DMS79 (cell line): ENCODE results near the gene FLNC.
A peak's percentile ranks its signal among the peaks of the same experiment; 100 is the strongest.

Experiments
- DNase-seq: peaks from one replicate; lab custom pipeline; 2025; lab: John Stamatoyannopoulos, UW

Gene FLNC

GRCh38 chr7:128865996-128866877, 36.0 kb downstream of the FLNC start:
- no peak for DNase-seq

GRCh38 chr7:128867241-128867640, 37.0 kb downstream of the FLNC start:
- DNase-seq: no peak

- peak; percentile 51 for DNase-seq
These were observed 37.8 kb downstream of the FLNC start for GRCh38 chr7:128867842-128868623.

DNA sequence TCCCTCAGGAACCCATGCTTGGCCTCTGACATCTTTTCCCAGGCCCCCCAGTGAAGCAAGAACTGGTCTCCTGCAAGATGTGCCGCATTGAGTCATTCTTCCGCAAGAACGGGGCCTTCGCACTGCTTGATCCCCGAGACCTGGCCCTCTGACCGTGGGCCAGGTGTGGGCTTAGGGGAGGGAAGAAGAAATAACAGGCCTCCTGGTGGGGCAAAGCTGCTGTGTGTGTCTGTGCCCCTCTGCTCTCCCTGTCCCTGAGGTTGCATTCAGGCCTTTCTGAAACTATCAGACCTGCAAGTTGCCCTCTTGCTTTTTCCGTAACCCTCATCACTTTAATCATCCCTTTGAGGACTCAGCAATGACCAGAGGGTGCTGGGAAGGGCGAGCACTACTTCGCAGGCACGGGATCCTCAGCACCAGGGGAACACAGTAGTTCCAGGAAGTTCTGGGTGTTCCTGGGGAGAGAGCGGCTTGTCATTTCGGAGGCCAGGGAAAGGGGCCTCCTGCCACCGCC, 38.5 kb downstream of the FLNC start:
- no peak for DNase-seq

GRCh38 chr7:128869138-128869943, 39.1 kb downstream of the FLNC start:
- DNase-seq: peak; percentile 25

DNA sequence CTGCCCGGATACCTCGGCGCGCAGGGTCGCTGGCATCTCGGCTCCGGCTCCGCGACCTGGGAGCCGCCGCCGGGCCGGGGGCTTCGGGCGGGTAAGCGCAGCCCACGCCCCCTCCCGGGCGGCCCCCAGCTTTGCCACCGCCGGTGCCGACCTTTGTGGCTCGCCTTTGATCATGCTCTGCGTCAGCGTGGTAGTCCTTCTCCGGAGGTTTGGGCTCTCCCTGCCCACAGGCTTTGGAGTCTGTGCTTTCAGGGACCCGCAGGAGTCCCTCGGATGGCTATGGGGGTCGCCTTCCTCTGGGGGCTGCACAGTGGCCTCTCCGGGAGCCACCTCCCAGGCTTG, 39.7 kb downstream of the FLNC start:
- DNase-seq: no peak

DNA sequence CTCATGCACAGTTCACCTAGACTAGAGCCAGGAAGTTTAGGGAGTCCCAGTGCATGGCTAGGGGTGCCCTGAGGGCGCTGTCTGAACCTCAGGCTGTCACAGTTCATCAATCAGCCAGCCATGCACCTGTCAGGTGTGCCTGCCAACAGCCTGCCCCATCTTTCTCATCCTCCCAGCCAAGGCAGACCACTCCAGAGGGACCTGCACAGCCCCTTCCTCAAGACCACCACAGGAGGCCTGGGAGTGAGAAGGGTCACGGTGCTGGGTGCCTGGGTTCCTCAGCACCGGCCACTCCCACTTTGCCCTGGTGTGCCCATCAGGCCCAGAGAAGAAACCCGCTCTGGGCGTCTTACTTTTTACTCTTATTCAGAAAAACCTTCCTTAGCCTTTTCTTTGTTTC, 40.8 kb downstream of the FLNC start:
- no peak for DNase-seq

GRCh38 chr7:128872394-128872824, 42.2 kb downstream of the FLNC start:
- DNase-seq: no peak

DNA sequence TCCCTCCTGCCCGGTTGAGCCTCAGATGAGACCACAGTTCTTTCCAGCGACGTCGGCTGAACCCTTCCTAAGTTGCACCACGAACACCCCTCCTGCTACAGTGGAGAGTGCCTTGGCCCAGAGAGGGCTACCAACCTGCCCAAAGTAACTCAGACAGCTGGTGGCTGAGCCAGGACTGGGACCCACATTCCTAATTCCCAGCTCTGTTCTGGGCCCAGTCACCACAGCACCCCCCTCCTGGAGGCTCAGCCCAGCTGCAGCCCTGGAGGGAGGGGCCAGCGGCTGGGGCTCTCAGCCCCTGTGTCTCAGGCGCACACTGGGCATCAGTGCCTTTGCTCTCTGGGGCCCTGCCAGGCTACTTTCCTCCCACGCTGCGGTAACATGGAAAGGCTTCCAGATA, 43.0 kb downstream of the FLNC start:
- DNase-seq: no peak

DNA sequence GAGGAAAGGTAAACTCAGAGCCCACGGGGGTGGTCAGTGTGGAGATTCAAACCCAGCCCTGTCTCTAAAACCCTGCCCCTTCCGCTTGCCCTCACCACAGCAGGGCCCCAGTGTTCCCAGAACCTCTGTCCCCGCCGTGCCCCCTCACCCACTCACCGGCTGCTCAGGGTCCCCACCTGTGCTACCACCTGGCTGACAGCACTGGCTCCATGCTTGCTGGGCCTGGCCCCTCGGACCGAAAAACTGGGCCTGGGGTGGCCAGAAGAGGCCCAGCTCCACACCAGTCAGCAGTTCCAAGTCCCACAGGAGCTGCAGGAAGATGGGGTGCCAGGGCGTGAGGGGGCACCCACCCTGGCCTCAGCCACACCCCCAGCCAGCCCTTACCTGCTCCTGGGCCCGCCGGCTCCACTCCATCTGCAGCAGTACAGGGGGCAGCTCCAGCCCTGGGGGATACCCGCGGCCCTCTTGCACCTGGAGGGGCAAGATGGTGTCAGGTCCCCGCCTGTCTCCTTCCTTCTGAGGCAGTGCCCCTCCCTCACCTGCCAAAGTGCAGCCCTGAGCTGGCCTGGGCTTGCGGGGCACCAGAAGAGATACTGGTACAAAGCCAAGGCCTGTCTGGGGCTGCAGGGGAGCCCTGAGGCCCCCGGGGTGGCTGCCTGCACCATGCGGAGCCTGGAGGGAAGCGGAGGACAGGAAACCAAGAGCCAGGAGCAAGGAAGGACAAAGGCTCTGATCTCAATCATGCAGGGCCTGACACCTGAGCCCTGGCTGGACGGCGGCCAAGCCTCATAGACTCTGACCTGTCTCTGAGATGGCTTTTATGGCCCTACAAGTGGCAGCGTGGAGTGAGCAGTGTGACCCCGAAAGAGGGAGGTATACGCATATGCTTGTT, 44.2 kb downstream of the FLNC start:
- peak; percentile 81 for DNase-seq

DNA sequence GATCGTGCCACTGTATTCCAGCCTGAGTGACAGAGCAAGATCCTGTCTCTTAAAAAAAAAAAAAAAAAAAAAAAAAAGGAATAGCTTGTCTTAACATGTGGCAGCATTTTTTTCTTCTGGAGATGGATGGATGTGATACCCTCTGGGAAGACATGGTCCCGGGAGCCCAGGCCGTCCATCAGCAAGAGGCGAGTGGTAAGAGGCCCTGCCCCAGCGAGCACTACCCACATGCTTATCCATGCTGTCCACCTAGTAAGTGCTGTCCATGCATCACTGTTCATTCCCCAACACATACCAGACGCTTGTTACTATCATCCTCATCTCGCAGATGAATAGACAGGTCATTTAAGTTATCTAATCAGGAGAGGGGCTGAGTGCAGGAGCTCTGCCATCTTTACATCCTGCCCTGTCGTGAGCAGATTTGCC, 45.3 kb downstream of the FLNC start:
- no peak for DNase-seq

- no peak for DNase-seq
These were observed 45.9 kb downstream of the FLNC start for GRCh38 chr7:128876127-128876526.

DNA sequence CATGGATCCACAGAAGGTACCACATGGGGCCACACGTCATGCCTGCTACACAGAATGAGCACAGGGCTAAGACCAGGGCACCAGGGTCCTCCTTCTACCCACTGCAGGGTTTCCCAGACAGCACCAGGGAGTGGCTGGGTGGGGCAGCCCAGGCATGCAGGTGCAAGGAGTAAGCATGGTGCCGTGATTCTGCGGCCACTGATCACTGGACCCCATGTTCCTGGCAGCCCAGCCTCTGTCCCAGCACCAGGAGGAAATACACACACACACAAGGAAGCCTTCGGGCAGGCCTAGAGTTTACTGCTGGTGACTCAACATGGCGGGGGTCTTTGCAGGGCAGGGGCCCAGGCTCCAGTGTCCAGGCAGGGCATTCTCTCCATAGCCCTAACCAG, 46.4 kb downstream of the FLNC start:
- DNase-seq: no peak

GRCh38 chr7:128876978-128877755, 47.0 kb downstream of the FLNC start:
- DNase-seq: no peak

- DNase-seq: no peak
These were observed 47.5 kb downstream of the FLNC start for GRCh38 chr7:128877756-128878120.

- DNase-seq: no peak
These were observed 48.3 kb downstream of the FLNC start for GRCh38 chr7:128878226-128879105.

DNA sequence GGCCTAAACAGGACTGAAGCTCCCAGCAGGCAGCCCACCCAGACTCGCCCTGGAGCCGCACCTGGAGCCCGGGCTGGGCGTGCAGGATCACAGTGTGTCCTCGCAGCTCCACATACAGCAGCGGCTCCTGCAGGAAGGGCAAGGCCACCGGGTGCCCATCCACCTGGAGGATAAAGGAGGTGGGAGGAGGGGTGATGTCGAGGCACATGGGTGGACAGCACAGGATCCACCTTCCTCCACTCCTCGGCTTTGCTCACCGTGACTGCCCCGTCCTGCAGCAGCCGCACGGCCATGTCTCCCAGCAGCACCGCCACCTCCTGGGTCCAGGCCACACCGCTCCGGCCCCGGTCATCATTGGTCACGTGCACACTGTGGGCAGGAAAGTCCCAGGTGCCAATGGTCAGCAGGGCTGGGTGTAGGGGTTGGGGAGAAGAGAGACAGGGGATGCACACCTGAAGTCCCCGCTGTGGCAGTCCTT, 49.3 kb downstream of the FLNC start:
- no peak for DNase-seq

DNA sequence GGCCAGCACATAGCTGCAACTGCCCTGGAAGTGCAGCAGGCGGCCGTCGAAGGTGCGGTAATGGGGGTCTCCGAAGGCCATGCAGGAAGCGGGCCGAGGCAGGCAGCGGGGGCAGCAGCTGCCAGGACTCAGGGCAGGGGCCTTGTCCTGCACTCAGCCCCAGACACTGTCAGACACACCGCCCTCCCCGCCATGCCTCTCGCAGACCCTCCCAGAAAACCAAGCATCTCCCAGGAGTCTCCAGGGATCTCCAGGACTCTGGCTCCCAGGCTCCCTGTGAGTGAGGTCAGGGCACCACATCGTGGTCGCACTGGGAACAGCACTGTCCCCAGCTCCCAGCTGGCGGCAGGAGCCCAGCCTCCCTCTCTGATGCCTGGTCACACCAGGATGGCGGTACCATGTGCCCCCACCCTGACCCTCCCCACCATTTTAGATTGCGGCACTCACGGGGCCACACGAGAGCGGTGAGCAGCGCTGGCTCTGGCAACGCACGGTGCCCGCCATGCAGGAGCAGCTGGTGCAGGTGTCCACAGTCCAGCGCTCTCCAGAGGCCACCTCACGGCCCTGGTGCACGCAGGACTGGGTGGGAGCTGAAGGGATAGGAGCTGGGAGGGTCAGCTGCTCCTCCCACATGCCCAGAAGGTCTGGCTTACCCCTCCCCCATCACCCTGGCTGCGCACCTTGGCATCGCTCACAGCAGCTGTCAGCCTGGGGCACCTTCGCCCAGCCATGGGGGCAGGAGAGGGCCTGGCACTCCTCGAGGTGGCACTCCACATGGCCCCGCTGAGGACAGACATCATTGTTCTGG, 49.9 kb downstream of the FLNC start:
- peak; percentile 60 for DNase-seq
